ENCODE measurements around the gene RPL5.

RPL5 gene

DNA sequence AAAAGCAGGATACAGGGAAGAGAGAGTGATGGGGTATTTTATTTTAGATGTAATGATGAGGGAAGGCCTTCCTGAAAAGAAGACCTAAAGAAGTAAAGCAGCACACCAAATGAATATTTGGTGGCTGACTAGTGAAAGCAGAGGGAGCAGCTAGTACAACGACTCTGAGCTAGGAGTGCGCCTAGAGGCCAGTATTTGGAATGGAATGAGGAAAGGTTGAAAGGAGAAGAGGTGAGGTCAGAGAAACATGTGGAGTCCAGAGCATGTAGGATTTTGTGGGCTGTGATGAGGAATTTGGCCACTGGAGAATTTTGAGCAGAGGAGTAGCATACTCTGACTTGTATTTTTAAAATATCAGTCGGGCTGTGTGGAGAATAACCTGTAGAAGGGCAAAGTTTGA is 11.8 kb upstream of the RPL5 start:
- DNase-seq (ENCODE audit: low spot score) = no peak

DNA sequence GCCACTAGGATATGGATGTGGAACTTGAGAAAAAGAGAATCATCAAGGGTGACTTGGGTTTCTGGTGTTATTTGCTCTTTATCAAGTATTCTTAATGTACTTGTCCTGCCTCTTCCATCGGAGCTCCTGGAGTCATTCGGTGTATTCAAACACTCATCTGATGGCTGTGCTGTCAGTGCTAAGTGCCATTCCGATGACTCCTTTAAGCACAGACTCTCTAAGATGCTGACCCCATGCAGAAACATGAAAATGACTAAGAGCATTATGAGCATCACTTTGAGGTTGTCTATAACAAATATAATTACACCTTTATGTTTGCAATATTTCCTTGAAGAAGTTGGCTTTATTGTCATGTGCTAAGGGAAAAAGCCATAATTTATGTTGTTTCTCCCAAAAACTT is 11.3 kb upstream of the RPL5 start:
- no peak for DNase-seq (ENCODE audit: low spot score)

GRCh38 chr1:92822879-92823278 is 9.0 kb upstream of the RPL5 start:
- DNase-seq (ENCODE audit: low spot score) = no peak

DNA sequence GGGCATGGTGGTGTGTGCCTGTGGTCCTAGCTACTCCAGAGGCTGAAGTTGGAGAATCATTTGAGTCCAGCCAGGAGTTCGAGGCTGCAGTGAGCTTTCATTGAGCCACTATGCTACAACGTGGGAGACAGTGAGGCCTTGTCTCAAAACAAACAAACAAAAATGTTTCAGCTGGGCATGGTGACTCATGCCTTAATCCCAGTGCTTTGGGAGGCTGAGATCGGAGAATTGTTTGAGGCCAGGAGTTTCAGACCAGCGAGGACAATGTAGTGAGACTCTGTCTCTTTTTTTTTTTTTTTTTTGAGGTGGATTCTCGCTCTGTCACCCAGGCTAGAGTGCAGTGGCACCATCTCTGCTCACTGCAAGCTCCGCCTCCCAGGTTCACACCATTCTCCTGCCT is 5.0 kb upstream of the RPL5 start:
- no peak for DNase-seq (ENCODE audit: low spot score)

DNA sequence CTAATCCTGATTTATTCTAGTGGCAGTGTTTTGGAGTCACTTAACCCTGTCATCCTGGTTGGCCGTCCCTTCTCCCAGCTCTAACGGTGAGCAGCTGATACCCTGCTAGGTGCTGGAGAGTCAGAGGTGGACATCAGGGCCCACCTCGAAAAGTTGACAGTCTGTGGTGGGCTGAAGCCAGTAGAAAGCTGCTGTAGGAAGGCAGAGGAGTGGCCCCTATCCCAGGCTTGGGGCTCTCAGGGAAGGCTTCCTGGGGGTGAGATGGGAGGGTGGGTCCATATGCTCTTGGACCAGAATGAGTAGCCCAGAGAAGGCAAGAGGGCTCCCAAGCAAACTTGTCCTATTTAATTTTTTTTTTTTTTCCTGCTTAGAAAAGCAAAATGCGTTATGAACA is 475 bp upstream of the RPL5 start:
- no peak for DNase-seq (ENCODE audit: low spot score)

DNA sequence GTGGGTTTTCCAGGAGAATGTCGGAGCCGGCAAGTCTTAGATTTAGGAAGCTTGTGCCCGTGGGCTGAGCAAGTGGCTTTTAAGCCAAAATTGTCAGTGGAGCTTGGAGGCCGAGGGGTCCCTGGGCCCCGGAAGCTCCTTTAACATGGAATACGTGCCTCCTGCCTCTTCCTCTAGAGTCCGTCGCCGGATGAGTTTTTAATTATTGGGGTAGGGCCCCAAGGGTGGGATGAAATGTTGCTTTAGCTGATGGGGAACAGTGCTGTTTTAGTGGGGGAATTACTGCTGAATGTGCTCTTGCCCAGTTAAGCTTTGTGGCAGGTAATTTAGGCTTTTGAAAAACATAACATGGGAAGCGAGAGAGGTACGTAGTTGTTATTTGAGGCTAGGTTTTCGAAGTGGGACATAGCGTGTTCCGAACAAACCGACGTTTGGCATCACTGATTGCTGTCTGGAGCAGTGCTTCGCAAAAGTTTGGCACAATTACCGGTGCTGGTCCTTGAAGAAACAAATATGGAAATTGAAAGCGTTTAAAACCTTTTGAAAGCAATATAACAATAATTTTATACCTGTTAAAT is 786 bp downstream of the RPL5 start:
- DNase-seq (ENCODE audit: low spot score) = peak; percentile 30

- no peak for DNase-seq (ENCODE audit: low spot score)
These were observed 2.0 kb downstream of the RPL5 start for GRCh38 chr1:92833840-92834239.

DNA sequence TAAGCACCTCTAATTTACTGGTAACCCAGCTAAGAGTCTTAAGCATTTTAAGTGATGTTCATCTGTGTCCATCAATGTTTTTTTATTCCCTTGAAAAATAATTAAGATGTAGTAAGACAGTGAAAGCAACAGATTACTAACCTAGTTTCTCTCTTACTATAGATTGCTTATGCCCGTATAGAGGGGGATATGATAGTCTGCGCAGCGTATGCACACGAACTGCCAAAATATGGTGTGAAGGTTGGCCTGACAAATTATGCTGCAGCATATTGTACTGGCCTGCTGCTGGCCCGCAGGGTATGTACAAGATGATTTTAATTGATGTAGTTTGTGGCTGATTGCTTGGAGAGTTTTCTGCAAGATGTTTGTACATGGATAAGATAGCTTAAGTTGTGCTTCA is 2.8 kb downstream of the RPL5 start:
- no peak for DNase-seq (ENCODE audit: low spot score)

DNA sequence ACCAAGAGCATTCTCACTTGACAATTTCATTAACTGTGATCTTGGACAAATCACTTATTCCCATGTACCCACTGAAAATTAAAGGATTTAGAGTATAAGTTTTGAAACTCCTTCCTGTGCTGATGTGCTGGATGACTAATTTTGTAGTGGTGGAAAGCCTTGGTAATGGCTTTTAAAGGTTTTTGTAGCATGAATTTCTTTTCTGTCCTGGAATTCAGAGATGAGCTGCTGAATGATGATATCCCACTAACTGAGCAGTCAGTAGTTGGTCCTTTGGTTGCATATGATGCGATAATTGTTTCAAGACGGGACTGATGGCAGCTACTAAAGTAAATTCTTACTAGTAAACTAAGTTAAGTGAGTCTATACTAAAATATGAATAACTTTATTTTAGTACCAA is 5.2 kb downstream of the RPL5 start:
- no peak for DNase-seq (ENCODE audit: low spot score)

DNA sequence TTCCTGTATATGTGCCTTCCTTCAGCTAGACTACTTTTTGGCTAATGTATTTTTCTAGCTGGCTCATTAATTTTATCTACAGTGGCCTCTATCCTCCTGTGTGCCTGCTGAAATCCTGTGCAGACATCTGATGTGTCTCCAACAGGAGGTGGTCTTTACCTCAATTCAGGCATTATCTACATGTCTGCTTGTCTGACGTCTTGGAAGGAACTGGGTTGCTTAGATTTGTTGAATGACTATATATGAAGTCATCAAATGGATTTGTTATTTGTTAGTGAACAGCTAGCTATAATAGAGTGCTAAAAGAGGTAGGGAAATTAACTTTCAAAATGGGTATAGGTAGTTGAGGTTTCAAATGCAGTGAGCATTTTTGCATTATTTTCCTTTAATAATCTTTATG is 6.7 kb downstream of the RPL5 start:
- DNase-seq (ENCODE audit: low spot score) = no peak

DNA sequence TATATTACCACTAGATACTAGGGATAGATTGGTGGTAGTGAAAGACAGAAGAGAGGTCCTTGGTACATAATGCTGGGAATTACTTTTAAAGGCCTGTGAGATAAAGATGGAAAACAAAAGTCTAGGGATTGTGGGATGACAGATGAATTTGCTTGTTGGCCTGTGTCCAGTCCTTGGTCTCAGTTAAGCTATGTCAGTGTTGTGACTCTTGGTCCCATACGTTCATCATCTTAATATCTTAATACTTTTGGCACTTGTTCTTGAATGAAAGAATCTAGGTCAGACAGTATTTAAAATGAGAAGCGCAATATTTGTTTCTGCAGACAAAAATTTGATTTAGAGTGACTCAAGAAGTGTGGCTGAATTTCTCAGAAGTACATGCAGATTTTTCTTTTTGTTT is 7.6 kb downstream of the RPL5 start:
- DNase-seq (ENCODE audit: low spot score) = no peak

DNA sequence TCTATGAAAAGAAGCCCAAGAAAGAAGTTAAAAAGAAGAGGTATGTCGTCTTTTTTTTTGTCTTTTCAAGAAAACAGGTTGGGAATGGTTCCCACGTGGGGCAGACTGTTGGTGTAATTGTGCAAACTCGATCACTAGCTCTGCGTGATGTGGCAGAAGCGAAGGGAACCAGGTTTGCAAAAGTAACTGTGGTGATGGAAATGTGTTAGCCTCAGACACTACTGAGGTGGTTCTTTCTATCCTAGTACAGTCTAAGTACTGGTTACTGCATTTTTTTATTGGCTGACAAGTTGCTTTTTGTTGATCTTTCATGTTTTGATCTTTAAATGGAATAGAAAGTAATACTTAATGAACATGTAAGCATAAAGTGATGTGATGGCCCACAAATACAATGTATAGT is 8.8 kb downstream of the RPL5 start:
- no peak for DNase-seq (ENCODE audit: low spot score)

GRCh38 chr1:92842082-92843045 is 10.5 kb downstream of the RPL5 start:
- no peak for DNase-seq (ENCODE audit: low spot score)

DNA sequence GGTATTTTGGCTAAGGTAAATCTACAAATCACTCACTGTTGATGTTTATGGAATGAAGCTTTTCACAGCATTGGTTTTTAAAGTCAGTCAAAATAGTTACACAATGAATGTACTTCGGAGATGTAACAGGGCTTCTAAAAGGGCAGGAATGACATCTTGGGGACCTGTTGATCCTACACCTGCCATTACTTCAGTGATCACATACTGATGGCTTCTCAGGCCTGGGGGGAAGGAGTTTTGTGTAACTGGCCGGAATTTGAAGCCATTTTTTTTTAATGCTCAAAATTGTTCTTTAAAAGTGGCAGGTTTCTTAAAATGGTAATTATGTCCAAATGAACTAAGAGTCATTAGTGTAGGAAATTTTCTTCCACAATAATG is 11.2 kb downstream of the RPL5 start:
- DNase-seq (ENCODE audit: low spot score) = no peak

DNA sequence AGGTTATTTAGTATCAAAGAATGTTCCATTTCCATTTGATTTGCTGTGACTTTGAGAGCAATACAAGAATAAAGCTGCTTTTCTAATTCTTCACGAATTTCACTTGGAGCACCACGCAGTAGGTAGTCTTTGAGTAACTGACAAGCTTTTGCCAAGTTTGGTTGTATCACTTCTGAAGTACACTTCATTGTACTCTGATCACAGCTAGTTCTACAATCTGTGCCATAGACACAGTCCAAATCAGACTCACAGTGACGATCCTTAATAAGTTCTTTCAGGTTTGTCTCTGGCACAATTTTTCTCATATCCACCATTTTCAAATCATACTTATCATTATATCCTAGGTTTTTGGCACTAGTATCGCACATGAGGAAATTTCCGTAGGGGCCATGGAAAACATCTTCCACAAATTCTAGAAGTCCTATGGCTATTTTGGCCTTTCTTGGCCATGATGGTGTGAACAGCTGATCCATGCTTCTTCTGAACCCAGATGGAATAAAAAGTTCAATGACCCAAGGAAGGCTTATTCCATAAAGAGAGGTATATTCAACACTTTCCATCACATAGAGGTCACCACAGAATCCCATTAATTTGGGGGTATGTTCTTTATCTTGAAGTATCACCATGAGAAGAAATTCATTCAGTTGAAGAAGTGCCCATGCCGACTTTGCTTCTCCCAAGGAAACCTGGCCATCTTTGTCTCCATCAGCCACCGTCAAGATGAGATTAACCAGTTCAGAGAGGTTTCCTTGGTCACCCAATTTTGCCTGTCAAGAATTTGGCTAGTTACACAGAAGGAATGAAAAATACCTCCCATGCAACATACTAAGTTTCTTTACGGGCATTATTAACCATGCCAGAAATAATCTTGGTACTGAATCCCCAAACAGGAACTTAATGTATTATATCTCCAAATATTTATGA is 11.9 kb downstream of the RPL5 start:
- no peak for DNase-seq (ENCODE audit: low spot score)

GRCh38 chr1:92844439-92844838 is 12.6 kb downstream of the RPL5 start:
- no peak for DNase-seq (ENCODE audit: low spot score)

DNA sequence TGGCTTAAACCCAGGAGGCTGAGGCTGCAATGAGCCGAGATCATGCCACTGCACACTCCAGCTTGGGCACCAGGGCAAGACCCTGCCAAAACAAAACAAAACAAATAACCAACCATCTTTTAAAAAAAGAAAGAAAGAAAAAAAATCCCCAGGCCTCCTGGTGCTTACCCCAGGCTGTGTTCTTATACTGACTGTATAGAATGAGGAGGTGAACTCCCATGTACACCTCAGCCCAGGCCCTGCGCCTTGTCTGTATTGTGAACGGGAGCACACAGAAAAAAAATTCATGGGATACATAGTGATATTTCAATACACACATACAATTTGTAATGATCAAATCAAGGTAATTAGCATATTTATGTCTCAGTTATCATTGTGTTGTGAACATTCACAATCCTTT is 14.1 kb downstream of the RPL5 start:
- DNase-seq (ENCODE audit: low spot score) = no peak

GRCh38 chr1:92848201-92848600 is 16.4 kb downstream of the RPL5 start:
- no peak for DNase-seq (ENCODE audit: low spot score)

DNA sequence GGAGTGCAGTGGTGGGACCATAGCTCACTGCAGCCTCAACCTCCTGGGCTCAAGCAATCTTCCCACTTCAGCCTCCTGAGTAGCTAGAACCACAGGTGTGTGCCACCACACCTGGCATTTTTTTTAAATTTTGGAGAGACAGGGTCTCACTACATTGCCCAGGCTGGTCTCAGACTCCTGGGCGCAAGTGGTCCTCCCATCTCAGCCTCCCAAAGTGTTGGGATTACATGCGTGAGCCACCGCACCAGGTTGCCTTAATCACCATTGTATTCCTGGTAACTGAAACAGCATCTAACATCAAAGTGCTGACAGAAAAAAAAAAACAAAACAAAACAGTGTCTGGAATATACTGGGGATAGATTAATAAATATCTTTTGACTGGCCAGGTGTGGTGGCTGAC is 18.2 kb downstream of the RPL5 start:
- DNase-seq (ENCODE audit: low spot score) = no peak

- no peak for DNase-seq (ENCODE audit: low spot score)
These were observed 19.9 kb downstream of the RPL5 start for GRCh38 chr1:92851729-92852128.

DNA sequence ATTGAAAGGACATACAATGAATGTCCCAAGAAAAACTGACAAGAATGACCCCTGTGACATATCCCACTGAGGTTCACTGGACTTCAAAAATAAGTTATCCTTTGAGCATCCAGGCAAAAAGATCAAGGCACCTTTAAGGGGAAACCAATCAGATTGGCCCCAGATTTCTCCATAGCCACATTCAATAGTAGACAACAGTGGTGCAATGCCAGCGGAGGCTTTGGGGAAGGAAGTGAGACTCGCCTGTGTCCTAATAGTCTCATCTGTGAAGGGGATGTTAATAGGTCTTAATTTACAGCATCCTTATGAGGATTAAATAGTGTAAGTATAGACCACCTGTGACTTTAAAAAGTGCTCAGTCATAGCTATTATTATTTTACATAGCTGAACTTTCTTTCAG is 21.5 kb downstream of the RPL5 start:
- DNase-seq (ENCODE audit: low spot score) = peak; percentile 55

DNA sequence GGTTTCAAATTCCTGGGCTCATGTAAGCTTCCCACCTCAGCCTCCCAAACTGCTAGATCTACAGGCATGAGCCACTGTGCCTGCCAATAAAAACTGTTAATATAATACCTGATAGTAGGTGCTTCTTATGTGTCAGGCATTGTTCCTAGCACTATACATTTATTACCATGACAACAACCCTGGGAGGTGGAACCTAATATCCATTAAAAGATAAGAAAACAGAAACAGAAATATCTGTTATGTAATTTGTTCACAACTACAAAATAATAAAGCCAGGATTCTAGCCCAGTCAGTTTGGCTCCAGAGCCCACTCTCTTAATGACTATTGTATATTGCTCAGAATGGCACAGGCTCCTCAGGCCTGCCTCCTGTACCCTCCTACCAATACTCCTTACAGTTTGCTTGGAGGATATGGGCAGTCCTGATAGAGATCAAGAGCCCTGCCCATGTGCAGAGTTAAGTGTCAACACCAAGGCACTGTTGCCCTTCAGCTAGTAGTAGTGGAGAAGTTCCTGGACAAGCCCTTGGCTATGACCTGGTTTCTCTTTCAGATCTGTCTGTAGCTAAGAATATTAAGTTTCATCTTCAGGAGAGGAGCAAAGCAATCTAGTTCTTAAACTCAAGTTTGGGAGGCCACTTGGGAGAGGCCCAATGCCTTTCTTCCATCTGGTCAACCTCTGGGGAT is 22.4 kb downstream of the RPL5 start:
- DNase-seq (ENCODE audit: low spot score) = no peak

All from pons (tissue), 1 donor.